ENCODE data around the gene FTCD. TPM values are rescaled to one million over a fixed set of nuclear protein-coding genes. Genes with fewer than 3 reads are reported as not detected.
"Not testable (repeated sequence)": the region's sequence is repeated elsewhere in the genome, so short reads cannot be mapped to it uniquely, and the experiment has no call there.

FTCD gene, protein sequence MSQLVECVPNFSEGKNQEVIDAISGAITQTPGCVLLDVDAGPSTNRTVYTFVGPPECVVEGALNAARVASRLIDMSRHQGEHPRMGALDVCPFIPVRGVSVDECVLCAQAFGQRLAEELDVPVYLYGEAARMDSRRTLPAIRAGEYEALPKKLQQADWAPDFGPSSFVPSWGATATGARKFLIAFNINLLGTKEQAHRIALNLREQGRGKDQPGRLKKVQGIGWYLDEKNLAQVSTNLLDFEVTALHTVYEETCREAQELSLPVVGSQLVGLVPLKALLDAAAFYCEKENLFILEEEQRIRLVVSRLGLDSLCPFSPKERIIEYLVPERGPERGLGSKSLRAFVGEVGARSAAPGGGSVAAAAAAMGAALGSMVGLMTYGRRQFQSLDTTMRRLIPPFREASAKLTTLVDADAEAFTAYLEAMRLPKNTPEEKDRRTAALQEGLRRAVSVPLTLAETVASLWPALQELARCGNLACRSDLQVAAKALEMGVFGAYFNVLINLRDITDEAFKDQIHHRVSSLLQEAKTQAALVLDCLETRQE
- 1 to 10 TPM; 1.1 to 2.6 TPM for total RNA-seq
- polyA plus RNA-seq: 1 to 10 TPM in 1 of 2 donors, under 1 TPM in 1; 0.50 to 8.7 TPM
- long read RNA-seq, donor 1: 0 reads
- long read RNA-seq, donor 2: 0 reads

DNA sequence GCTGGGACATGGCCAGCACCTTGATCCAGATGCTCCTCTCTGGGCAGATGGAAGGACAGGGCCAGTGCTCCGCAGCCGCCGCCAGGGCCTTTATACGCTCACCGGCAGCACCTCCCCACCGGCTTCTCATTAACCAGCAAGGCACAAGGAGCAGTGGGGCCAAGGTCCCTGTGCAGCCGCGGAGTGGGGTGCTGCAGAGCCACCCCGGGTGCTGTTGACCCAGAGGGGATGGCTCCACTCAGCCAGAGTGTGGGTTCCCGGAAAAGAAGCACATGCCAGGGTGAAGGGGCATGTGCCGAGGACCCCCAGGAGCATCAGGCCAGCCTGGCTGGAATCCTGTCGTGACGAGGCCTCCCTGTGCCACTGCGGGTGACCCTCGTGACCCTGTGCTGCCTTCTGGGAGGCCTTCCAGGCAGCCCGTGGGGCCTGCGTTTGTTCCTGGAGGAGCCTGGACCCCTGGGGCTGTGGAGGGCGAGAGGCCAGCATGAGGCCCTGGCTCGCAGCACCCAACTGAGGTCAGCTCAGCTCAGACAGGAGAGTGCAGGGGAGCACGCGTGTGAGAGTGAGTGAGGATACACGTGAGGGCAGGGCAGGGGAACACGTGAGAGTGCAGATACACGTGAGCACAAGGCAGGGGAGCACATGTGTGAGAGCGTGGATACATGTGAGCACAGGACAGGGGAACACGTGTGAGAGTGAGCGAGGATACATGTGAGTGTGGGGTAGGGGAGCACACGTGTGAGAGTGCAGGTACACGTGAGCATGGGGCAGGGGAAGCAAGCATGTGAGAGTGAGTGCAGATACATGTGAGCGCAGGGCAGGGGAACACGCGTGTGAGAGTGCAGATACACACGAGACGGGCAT, at the start of gene FTCD:
TSS of gene FTCD (minus strand) at position 66 of the 864 bp plus-strand sequence. CDS start at position 10, 56 bp downstream.
- Histone ChIP-seq H3K36me3 (ENCODE audit: control insufficient read depth in 1 of 2, insufficient read depth in 2 of 2, low read length in 1 of 2) (no peaks in the 10 kb centered on the region), H3K9me3 (ENCODE audit: control insufficient read depth, low read length) (no peaks in the 10 kb centered on the region), H3K4me3 (ENCODE audit: low read length in 2 of 2) (no peak within 1 kb of the TSS), H3K27me3 (ENCODE audit: control insufficient read depth in 1 of 2, insufficient read depth in 2 of 2, low read length in 1 of 2) (no peaks in the 10 kb centered on the region), H3K27ac (ENCODE audit: low read depth in 1 of 2, low read length in 2 of 2) (no peak within 1 kb of the TSS), H3K4me1 (ENCODE audit: control insufficient read depth in 1 of 2, insufficient read depth in 2 of 2, low read length in 2 of 2) (no peaks in the 10 kb centered on the region)
- WGBS, 2 donors: 83 to 87% methylated on average over 34 of the region's 34 CpGs
- intact Hi-C loops (cut with DNase I): loop anchor here in 1 of 2 donors (5.0 kb wide), 1 partner anchor 52 kb away; no protein-coding TSS in a partner anchor
- ATAC-seq (ENCODE audit: low FRiP score) (no peak), DNase-seq (peak; percentile 17 to 73)

DNA sequence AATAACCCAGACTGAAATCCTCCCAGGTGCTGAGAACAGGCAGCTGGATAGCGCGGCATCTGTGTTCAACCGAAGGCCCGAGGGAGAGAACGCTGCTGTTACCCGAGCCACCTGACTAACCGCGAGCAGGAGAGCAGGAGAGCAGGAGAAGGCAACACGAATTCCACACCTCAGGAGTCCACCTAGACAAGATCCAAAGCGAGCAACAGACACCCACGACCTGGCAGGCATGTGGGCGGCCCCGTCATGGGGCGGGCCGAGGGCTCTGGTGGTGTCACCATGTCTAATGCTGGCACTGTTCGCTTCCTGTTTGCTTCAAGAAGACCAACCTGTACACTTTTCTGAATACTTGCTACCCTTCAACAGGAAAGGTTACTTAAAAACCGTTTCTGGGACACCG, 49.8 kb upstream of the FTCD start:
- no peaks in the 10 kb centered on the region for H3K27me3 ChIP-seq (ENCODE audit: control insufficient read depth in 1 of 2, insufficient read depth in 2 of 2, low read length in 1 of 2)
- intact Hi-C loops (cut with DNase I): loop anchor here in 1 of 2 donors (5.0 kb wide), 1 partner anchor 48 kb away; the partner anchor contains the start of gene FTCD
- DNase-seq (peak; percentile 27 to 45), ATAC-seq (ENCODE audit: low FRiP score) (no peak)
- WGBS, 2 donors: 89 to 90% methylated on average over 18 of the region's 18 CpGs
- H3K4me3 ChIP-seq (ENCODE audit: low read length in 2 of 2): no peak overlapping the region
- no peaks in the 10 kb centered on the region for H3K4me1 ChIP-seq (ENCODE audit: control insufficient read depth in 1 of 2, insufficient read depth in 2 of 2, low read length in 2 of 2)
- peaks cover 4 to 7% of the 10 kb centered on the region in 2 donors for H3K36me3 ChIP-seq (ENCODE audit: control insufficient read depth in 1 of 2, insufficient read depth in 2 of 2, low read length in 1 of 2)
- H3K27ac ChIP-seq (ENCODE audit: low read depth in 1 of 2, low read length in 2 of 2): no peak overlapping the region
- H3K9me3 ChIP-seq (ENCODE audit: control insufficient read depth, low read length): no peaks in the 10 kb centered on the region

DNA sequence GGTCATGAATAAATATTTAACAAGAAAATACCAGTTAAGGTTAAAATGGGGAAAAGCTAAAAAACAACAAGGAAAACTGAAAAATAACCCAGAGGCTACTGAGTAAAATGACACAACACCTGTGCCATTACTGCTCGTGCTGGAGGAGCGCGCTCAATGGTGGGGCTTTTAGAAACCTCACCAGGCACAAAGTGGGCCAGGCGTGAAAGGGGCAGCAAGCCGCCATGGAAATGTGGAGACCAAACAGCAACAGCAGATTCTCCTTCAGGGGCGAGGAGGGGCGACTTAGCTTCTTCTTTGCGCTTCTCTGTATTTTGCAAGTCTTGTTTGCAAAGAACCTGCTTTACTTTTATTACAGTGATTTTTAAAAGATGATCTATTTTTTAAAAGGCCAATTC, 47.8 kb upstream of the FTCD start:
- no peak overlapping the region for H3K4me3 ChIP-seq (ENCODE audit: low read length in 2 of 2)
- peaks cover 5 to 10% of the 10 kb centered on the region in 2 donors for H3K36me3 ChIP-seq (ENCODE audit: control insufficient read depth in 1 of 2, insufficient read depth in 2 of 2, low read length in 1 of 2)
- ATAC-seq (ENCODE audit: low FRiP score) (no peak), DNase-seq (peak in 1 of 2 donors; percentile 11)
- WGBS, 2 donors: 94 to 95% methylated on average over 8 of the region's 8 CpGs
- no peaks in the 10 kb centered on the region for H3K4me1 ChIP-seq (ENCODE audit: control insufficient read depth in 1 of 2, insufficient read depth in 2 of 2, low read length in 2 of 2)
- intact Hi-C loops (cut with DNase I): no loop called here
- H3K27me3 ChIP-seq (ENCODE audit: control insufficient read depth in 1 of 2, insufficient read depth in 2 of 2, low read length in 1 of 2): no peaks in the 10 kb centered on the region
- H3K9me3 ChIP-seq (ENCODE audit: control insufficient read depth, low read length): no peaks in the 10 kb centered on the region
- no peak overlapping the region for H3K27ac ChIP-seq (ENCODE audit: low read depth in 1 of 2, low read length in 2 of 2)

DNA sequence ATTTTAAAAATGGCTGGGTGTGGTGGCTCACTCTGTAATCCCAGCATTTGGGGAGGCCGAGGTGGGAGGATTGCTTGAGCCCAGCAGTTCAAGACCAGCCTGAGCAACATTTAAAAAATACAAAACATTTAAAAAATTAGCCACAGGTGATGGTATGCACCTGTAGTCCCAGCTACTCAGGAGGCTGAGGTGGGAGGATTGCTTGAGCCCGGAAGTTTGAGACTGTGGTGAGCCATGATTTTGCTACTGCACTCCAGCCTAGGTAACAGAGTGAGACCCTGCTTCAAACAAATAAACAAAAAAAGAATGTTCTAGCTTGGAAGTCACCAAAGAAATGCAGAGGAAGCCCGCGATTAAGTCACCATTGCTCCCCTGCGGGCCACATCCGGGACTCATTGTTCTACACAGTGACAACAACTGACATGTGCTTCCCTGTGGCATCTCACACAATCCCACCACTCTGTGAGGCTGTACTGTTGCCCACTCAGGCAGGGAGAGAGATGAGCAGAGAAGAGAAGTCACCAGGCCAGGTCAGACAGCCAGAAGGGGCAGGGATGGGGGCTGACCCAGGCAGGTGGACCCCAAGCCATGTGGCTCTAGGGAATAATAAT, 47.3 kb upstream of the FTCD start:
- no peak for ATAC-seq (ENCODE audit: low FRiP score)
- Histone ChIP-seq H3K36me3 (ENCODE audit: control insufficient read depth in 1 of 2, insufficient read depth in 2 of 2, low read length in 1 of 2) (peaks cover 5 to 10% of the 10 kb centered on the region in 2 donors), H3K27ac (ENCODE audit: low read depth in 1 of 2, low read length in 2 of 2) (no peak overlapping the region), H3K4me3 (ENCODE audit: low read length in 2 of 2) (no peak overlapping the region), H3K27me3 (ENCODE audit: control insufficient read depth in 1 of 2, insufficient read depth in 2 of 2, low read length in 1 of 2) (no peaks in the 10 kb centered on the region), H3K4me1 (ENCODE audit: control insufficient read depth in 1 of 2, insufficient read depth in 2 of 2, low read length in 2 of 2) (no peaks in the 10 kb centered on the region), H3K9me3 (ENCODE audit: control insufficient read depth, low read length) (no peaks in the 10 kb centered on the region)
- peak; percentile 19 to 27 for DNase-seq
- WGBS, 2 donors: 93 to 94% methylated on average over 6 of the region's 6 CpGs
- intact Hi-C loops (cut with DNase I): no loop called here

DNA sequence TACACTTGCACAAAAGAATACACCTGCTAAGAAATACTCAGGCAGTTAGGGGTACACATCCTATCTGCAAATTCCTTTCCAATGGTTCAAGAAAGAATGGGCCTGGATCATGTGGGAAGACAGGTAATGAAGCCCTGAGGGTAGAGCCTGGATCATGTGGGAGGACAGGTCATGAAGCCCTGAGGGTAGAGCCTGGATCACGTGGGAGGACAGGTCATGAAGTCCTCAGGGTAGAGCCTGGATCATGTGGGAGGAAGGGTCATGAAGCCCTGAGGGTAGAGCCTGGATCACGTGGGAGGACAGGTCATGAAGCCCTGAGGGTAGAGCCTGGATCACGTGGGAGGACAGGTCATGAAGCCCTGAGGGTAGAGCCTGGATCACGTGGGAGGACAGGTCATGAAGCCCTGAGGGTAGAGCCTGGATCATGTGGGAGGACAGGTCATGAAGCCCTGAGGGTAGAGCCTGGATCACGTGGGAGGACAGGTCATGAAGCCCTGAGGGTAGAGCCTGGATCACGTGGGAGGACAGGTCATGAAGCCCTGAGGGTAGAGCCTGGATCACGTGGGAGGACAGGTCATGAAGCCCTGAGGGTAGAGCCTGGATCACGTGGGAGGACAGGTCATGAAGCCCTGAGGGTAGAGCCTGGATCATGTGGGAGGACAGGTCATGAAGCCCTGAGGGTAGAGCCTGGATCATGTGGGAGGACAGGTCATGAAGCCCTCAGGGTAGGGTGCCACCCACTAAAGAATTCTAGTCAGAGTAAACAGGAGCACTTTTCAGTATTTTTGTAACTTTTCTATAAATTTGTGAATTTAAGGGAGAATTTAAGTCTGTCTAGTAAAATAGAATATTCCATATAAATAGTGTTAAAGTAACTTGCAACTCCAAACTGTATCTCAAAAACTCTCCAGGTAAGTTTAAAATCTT, 45.8 kb upstream of the FTCD start:
- intact Hi-C loops (cut with DNase I); DNase-seq; H3K4me3 ChIP-seq (ENCODE audit: low read length in 2 of 2); H3K4me1 ChIP-seq (ENCODE audit: control insufficient read depth in 1 of 2, insufficient read depth in 2 of 2, low read length in 2 of 2); H3K27ac ChIP-seq (ENCODE audit: low read depth in 1 of 2, low read length in 2 of 2); H3K36me3 ChIP-seq (ENCODE audit: control insufficient read depth in 1 of 2, insufficient read depth in 2 of 2, low read length in 1 of 2); H3K27me3 ChIP-seq (ENCODE audit: control insufficient read depth in 1 of 2, insufficient read depth in 2 of 2, low read length in 1 of 2); H3K9me3 ChIP-seq (ENCODE audit: control insufficient read depth, low read length); ATAC-seq (ENCODE audit: low FRiP score): not testable (repeated sequence)
- 83 to 95% methylated on average over 3 of the region's 8 CpGs for WGBS, 2 donors

DNA sequence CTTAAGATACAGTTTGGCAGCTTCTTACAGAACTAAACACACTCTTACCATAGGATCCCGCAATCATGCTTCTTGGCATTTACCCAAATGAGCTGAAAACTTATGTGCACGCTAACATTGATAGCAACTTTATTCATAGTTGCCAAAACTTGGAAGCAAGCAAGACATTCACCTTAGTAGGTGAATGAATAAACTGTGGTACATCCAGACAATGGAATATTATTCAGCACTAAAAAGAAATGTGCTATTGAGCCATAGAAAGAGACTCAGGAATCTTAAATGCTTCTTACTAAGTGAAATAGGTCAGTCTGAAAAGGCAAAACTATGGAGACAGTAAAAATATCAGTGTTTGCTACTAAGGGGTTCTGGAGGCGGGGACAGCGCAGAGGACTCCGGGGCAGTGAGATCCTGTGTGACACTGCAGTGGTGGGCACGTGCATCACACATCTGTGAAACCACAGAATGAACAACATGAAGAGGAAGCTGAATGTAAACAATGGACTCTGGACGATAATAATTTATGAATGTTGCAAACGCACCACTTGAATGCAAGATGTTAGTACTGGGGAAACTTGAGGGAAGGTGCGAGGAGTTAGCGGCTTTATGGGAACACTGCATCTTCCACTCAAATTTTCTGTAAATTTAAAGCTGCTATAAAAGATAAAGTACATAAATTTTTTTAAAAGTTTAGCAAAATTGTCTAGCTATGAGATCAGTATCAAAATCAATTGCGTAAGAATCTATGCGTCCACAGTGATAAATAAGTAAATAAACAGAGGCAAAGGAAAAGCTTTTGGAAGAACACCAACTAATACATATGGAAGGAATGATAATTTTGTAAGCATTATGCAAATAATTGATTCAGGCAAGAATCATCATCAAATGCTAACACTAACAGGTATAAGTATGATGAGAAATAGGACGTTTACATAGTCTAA, 44.3 kb upstream of the FTCD start:
- WGBS, 2 donors: 80 to 85% methylated on average over 13 of the region's 13 CpGs
- DNase-seq (peak in 1 of 2 donors; percentile 33), ATAC-seq (ENCODE audit: low FRiP score) (no peak)
- Histone ChIP-seq H3K4me3 (ENCODE audit: low read length in 2 of 2) (no peak overlapping the region), H3K27ac (ENCODE audit: low read depth in 1 of 2, low read length in 2 of 2) (no peak overlapping the region), H3K4me1 (ENCODE audit: control insufficient read depth in 1 of 2, insufficient read depth in 2 of 2, low read length in 2 of 2) (no peaks in the 10 kb centered on the region), H3K9me3 (ENCODE audit: control insufficient read depth, low read length) (no peaks in the 10 kb centered on the region), H3K27me3 (ENCODE audit: control insufficient read depth in 1 of 2, insufficient read depth in 2 of 2, low read length in 1 of 2) (no peaks in the 10 kb centered on the region), H3K36me3 (ENCODE audit: control insufficient read depth in 1 of 2, insufficient read depth in 2 of 2, low read length in 1 of 2) (peaks cover 7 to 15% of the 10 kb centered on the region in 2 donors)
- intact Hi-C loops (cut with DNase I): no loop called here

DNA sequence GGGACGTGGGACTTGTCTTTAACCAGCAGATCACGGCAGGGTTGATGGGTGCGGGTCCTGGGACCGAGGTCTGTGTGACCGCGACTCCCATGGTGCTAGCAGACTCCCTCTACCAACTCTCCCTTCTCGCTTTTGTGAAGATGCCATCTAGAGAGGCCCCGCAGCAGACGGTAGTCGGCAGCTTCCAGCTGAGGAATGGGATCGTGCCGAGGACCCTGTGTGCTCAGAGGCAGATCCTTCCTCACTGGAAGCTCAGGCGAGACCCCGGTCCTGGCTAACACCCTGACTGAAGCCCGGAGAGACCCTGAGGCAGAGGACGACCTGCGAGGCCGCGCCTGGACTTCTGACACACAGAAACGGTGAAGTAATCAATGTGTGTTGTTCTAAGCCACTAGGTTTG, 41.4 kb upstream of the FTCD start:
- ATAC-seq (ENCODE audit: low FRiP score) (no peak), DNase-seq (peak; percentile 32 to 57)
- Histone ChIP-seq H3K4me1 (ENCODE audit: control insufficient read depth in 1 of 2, insufficient read depth in 2 of 2, low read length in 2 of 2) (no peaks in the 10 kb centered on the region), H3K9me3 (ENCODE audit: control insufficient read depth, low read length) (no peaks in the 10 kb centered on the region), H3K36me3 (ENCODE audit: control insufficient read depth in 1 of 2, insufficient read depth in 2 of 2, low read length in 1 of 2) (peaks cover 5 to 19% of the 10 kb centered on the region in 2 donors), H3K4me3 (ENCODE audit: low read length in 2 of 2) (no peak overlapping the region), H3K27ac (ENCODE audit: low read depth in 1 of 2, low read length in 2 of 2) (no peak overlapping the region), H3K27me3 (ENCODE audit: control insufficient read depth in 1 of 2, insufficient read depth in 2 of 2, low read length in 1 of 2) (no peaks in the 10 kb centered on the region)
- WGBS, 2 donors: 86 to 87% methylated on average over 20 of the region's 20 CpGs
- intact Hi-C loops (cut with DNase I): no loop called here

Measured in aorta (tissue), 5 donors.